ENCODE results near the gene FRMD4A.
A peak's percentile ranks its signal among the peaks of the same experiment; 100 is the strongest.

The FRMD4A gene

GRCh38 chr10:13654846-13655245 is 675.9 kb downstream of the FRMD4A start:
- DNase-seq: no peak

GRCh38 chr10:13654118-13654830 is 676.5 kb downstream of the FRMD4A start:
- no peak for DNase-seq

- DNase-seq: no peak
Measured at GRCh38 chr10:13652860-13653259, 677.9 kb downstream of the FRMD4A start.

GRCh38 chr10:13651969-13652720 is 678.6 kb downstream of the FRMD4A start:
- no peak for DNase-seq

- no peak for DNase-seq
Measured at GRCh38 chr10:13650961-13651360, 679.8 kb downstream of the FRMD4A start.

GRCh38 chr10:13649844-13650520 is 680.7 kb downstream of the FRMD4A start:
- no peak for DNase-seq

- DNase-seq: no peak
Measured at GRCh38 chr10:13648425-13648824, 682.3 kb downstream of the FRMD4A start.

- DNase-seq: no peak
Measured at GRCh38 chr10:13644866-13645265, 685.9 kb downstream of the FRMD4A start.

GRCh38 chr10:13643016-13643415 is 687.7 kb downstream of the FRMD4A start:
- DNase-seq: no peak

GRCh38 chr10:13642293-13642692 is 688.4 kb downstream of the FRMD4A start:
- no peak for DNase-seq

- no peak for DNase-seq
Measured at GRCh38 chr10:13637894-13638293, 692.8 kb downstream of the FRMD4A start.

GRCh38 chr10:13637303-13637856 is 693.3 kb downstream of the FRMD4A start:
- no peak for DNase-seq

GRCh38 chr10:13636776-13637175 is 693.9 kb downstream of the FRMD4A start:
- no peak for DNase-seq

GRCh38 chr10:13634207-13634606 is 696.5 kb downstream of the FRMD4A start:
- DNase-seq: peak; percentile 27

- DNase-seq: peak; percentile 9
Measured at GRCh38 chr10:13633689-13634088, 697.0 kb downstream of the FRMD4A start.

GRCh38 chr10:13632884-13633440 is 697.8 kb downstream of the FRMD4A start:
- no peak for DNase-seq

GRCh38 chr10:13632440-13632839 is 698.3 kb downstream of the FRMD4A start:
- no peak for DNase-seq

GRCh38 chr10:13631594-13631993 is 699.1 kb downstream of the FRMD4A start:
- peak; percentile 10 for DNase-seq

- no peak for DNase-seq
Measured at GRCh38 chr10:13630231-13630630, 700.5 kb downstream of the FRMD4A start.

GRCh38 chr10:13629116-13629515 is 701.6 kb downstream of the FRMD4A start:
- no peak for DNase-seq

- no peak for DNase-seq
Measured at GRCh38 chr10:13628661-13629060, 702.1 kb downstream of the FRMD4A start.

- no peak for DNase-seq
Measured at GRCh38 chr10:13627459-13628310, 703.0 kb downstream of the FRMD4A start.

All from midbrain (tissue), 1 donor.